A549 (cell line): ENCODE results near the gene RAB1B.

Experiments
- BHLHE40 ChIP-seq: IDR thresholded peaks from 2 replicates; pipeline ENCODE4 v1.6.1; 2012; ENCODE audit warnings: low read depth, low read length, inconsistent platforms
- CHD2 ChIP-seq: fragments of 150-350 bp; IDR thresholded peaks from 2 replicates; pipeline ENCODE4 v1.6.1; 2014; ENCODE audit warnings: low read length; ENCODE audit not compliant: partially characterized antibody
- CTCF ChIP-seq: fragments of >200 bp; sonication (Bioruptor Twin); formaldehyde crosslinking; IDR thresholded peaks from 3 replicates; pipeline ENCODE4 v1.5.1; 2016
- EP300 ChIP-seq, 2 experiments: fragments of >200 bp; sonication (Bioruptor Twin); formaldehyde crosslinking; IDR thresholded peaks; 2 replicates in 1 of 2; 3 replicates in 1 of 2; pipeline ENCODE4 v1.6.1; 2016 to 2017
- ESRRA ChIP-seq: fragments of 150-350 bp; IDR thresholded peaks from 2 replicates; pipeline ENCODE4 v1.6.1; 2014; ENCODE audit warnings: mild to moderate bottlenecking, low read length, borderline replicate concordance
- GATA3 ChIP-seq: IDR thresholded peaks from 2 replicates; pipeline ENCODE4 v1.6.1; 2012; ENCODE audit warnings: borderline replicate concordance
- JUN ChIP-seq, 2 experiments: fragments of >200 bp; sonication (Bioruptor Twin); formaldehyde crosslinking; IDR thresholded peaks; 2 replicates in 1 of 2; 3 replicates in 1 of 2; pipeline ENCODE4 v1.6.1; 2016 to 2017
- MAFK ChIP-seq: fragments of 450-650 bp; IDR thresholded peaks from 2 replicates; pipeline ENCODE4 v1.6.1; 2014; ENCODE audit not compliant: partially characterized antibody
- MAX ChIP-seq: IDR thresholded peaks from 2 replicates; pipeline ENCODE4 v1.6.1; 2012
- NFE2L2 ChIP-seq: fragments of 150-350 bp; conservative IDR thresholded peaks from 2 replicates; pipeline ENCODE4 v1.6.1; 2014; ENCODE audit warnings: low read length
- RAD21 ChIP-seq, 2 experiments: fragments of >200 bp in 1 of 2; sonication (Bioruptor Twin) in 1 of 2; formaldehyde crosslinking in 1 of 2; IDR thresholded peaks in 1 of 2; conservative IDR thresholded peaks in 1 of 2; 2 replicates in 1 of 2; 3 replicates in 1 of 2; pipeline ENCODE4 v1.6.1; 2012 to 2018; ENCODE audit warnings: inconsistent platforms in 1 of 2
- REST ChIP-seq: fragments of 200-600 bp; sonication (generic); IDR thresholded peaks from 2 replicates; pipeline ENCODE4 v1.6.1; 2016; ENCODE audit warnings: antibody characterized with exemption, mild to moderate bottlenecking, moderate library complexity
- SREBF2 ChIP-seq: fragments of 450-650 bp; IDR thresholded peaks from 2 replicates; pipeline ENCODE4 v1.6.1; 2014; ENCODE audit warnings: mild to moderate bottlenecking, moderate library complexity
- USF2 ChIP-seq: fragments of 450-650 bp; IDR thresholded peaks from 2 replicates; pipeline ENCODE4 v1.6.1; 2014; ENCODE audit warnings: antibody characterized with exemption

GRCh38 chr11:66263785-66264184, 4.7 kb upstream of the RAB1B start:
- TF ChIP-seq USF2 (no peak), SREBF2 (no peak), MAFK (no peak), REST (no peak), EP300 (IDR thresholded peaks at IDR 0.05) (no peak), CTCF (no peak), NFE2L2 (no peak), BHLHE40 (no peak), GATA3 (no peak), RAD21 (conservative IDR thresholded peaks at IDR 0.05 in 1 of 2, IDR thresholded peaks at IDR 0.05 in 1 of 2) (no peak), JUN (IDR thresholded peaks at IDR 0.05) (no peak), MAX (no peak), CHD2 (no peak), ESRRA (no peak)
